OCI-LY7 (cell line): Measurements from ENCODE around the gene SLC39A10.
"Not testable (repeated sequence)": the region's sequence is repeated elsewhere in the genome, so short reads cannot be mapped to it uniquely, and the experiment has no call there.

Experiments used
- CTCF ChIP-seq: fragments of 200-600 bp; sonication (generic); conservative IDR thresholded peaks from 2 replicates; pipeline ENCODE4 v1.5.1; 2014; ENCODE audit warnings: mild to moderate bottlenecking, antibody characterized with exemption, low read length, moderate library complexity, mixed read lengths
- EZH2phosphoT487 ChIP-seq: fragments of 200-600 bp; sonication (generic); IDR thresholded peaks from 2 replicates; pipeline ENCODE4 v1.6.1; 2018; ENCODE audit warnings: low read depth, borderline replicate concordance, mild to moderate bottlenecking, mixed run types, antibody characterized with exemption, low read length, moderate library complexity, mixed read lengths

DNA sequence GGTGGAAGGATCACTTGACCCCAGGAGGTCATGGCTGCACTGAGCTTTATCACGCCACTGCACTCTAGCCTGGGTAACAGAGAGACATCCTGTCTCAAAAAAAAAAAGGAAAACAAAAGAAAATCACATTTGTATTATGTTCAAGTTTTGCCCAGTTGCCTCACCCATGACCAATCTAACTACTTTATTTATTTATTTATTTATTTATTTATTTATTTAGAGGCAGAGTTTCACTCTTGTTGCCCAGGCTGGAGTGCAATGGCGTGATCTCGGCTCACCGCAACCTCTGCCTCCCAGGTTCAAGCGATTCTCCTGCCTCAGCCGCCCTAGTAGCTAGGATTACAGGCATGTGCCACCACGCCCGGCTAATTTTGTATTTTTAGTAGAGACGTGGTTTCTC is 12.3 kb upstream of the SLC39A10 start:
- not testable (repeated sequence) for TF ChIP-seq CTCF, EZH2phosphoT487
